GM10266 (cell line): ENCODE results near the gene KRTAP10-12.

ENCODE experiments used
- DNase-seq: peaks from one replicate; pipeline ENCODE4 v3.0.0; 2012; ENCODE audit errors: extremely low spot score
- TF ChIP-seq, protein P1 (sequence below): IDR thresholded peaks from 2 replicates; pipeline ENCODE4 v1.5.1; 2012; ENCODE audit warnings: mild to moderate bottlenecking, low read depth; ENCODE audit not compliant: control insufficient read depth, insufficient read depth; ENCODE audit errors: missing control alignments

Gene KRTAP10-12

DNA sequence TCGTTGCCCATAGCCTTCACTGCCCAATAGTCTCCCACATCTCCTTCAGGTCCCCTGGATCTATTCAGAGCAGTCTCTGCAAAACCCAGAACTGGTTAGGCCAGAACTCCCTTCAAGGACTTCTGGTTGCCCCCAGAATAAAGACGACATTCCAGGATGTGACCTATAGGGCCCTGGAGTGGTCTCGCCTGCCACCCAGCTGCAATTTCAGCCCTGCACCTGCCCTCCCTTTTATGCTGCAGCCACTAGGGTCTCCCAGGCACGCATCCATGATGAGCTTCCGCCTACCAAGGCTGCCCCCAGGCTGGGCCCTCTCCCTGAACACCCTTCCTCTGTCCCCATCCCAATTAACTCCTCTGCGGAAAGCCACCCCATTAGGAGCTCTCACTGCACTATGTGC lies 21.6 kb downstream of the KRTAP10-12 start:
- no peak for DNase-seq
- TF ChIP-seq, protein P1, sequence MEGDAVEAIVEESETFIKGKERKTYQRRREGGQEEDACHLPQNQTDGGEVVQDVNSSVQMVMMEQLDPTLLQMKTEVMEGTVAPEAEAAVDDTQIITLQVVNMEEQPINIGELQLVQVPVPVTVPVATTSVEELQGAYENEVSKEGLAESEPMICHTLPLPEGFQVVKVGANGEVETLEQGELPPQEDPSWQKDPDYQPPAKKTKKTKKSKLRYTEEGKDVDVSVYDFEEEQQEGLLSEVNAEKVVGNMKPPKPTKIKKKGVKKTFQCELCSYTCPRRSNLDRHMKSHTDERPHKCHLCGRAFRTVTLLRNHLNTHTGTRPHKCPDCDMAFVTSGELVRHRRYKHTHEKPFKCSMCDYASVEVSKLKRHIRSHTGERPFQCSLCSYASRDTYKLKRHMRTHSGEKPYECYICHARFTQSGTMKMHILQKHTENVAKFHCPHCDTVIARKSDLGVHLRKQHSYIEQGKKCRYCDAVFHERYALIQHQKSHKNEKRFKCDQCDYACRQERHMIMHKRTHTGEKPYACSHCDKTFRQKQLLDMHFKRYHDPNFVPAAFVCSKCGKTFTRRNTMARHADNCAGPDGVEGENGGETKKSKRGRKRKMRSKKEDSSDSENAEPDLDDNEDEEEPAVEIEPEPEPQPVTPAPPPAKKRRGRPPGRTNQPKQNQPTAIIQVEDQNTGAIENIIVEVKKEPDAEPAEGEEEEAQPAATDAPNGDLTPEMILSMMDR = no peak

DNA sequence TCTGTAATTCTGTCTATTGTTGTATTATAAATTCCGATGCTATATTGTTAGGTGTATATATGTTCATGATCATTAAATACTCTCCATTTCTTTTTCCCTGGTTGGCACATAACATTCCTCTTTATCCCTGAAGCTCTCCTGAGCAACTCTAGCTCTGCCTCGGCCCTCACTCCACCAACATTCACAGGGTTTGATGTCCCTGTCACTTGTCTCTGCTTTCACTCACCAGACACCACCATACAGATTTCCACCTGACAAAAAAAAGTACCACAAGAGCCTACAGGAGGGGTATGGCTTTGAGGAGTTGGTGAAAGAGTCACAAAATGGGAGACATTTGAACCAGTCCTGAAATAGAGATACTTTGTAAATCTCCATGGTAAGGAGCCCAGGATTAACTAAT lies 23.2 kb downstream of the KRTAP10-12 start:
- DNase-seq = no peak
- TF ChIP-seq, protein P1 = no peak

DNA sequence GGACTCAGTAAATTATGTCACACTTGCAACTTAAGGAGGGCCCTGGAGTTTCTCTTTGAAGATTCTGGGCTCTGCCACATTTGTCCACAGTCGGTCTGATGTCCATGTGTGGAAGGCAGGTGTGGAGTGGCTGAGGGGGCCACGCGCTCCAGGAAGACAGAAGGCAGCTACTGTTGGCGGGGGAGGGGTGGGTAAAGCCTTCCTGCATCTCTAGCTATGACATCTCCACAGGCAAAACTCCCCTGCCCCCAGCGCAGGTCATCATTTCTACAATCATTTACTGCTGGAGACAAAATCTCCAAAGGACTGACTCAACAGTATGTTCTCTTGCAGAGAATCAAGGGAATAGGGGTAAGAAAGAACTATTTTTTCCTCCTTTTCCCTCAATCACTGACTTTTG lies 25.8 kb downstream of the KRTAP10-12 start:
- TF ChIP-seq, protein P1 = no peak
- no peak for DNase-seq

DNA sequence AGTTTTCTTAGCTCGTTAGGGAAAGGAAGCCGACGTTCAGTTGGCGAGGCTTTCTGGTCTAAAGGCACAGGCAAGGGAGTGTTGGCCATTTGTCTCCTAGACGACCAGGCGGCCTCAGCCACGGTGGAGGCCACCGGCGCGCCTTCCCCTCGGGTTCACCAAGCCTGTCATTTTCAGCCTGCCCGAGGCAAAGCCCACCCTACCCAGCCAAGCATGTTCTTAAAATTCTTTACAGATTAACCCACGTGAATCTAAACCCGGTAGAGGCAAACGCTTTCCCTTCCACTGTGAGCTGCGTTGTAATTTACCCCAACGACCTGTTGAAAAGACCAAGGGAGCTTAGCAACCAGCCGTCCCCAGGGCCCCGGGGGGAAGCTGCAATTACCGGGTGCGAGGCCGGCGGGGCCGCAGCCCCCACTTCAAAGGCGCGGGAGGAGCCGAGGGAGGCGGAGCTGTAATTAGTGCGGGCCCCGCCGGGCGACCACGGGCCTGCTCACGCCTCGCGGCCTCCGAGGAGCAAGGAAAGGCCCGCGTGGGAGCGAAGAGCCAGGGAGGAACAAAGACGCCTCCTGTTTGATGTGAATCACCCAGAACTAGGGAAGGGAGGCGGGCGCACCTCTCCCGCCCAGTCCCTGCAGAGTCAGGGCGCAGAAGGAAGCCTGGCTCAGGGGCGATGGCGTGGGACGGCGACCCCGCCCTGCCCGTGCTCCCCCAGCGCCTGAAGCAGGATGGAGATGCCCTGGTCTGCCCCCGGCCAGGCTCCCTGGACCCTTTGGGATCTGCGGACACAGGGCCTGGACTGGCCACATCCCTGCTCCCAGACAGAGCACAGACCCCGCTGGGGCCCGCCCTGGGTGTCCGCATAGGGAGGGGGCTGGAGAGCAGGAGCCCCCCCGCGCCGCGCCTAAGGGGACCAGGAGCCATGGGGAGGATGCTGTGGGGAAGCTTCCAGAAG lies 26.5 kb downstream of the KRTAP10-12 start:
- no peak for DNase-seq
- TF ChIP-seq, protein P1 = no peak

DNA sequence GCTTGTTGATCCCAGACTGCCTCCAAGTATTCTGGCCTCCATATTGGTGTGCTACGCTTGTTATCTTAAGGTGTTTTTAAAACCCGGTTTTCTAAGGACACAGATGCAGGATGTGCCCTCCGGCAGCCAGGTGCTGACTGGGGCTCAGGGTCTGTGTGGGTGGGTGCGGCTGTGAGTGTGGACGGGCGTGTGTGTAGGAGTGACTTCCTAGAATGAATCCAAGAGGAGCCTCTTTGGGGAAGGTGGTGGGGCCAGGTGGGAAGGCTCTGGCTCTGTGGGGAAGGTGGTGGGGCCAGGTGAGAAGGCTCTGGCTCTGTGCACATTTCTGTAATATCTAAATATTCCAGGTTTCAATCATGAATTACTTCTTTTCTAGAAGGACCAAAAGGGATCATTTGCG lies 27.2 kb downstream of the KRTAP10-12 start:
- no peak for DNase-seq
- TF ChIP-seq, protein P1 = no peak

DNA sequence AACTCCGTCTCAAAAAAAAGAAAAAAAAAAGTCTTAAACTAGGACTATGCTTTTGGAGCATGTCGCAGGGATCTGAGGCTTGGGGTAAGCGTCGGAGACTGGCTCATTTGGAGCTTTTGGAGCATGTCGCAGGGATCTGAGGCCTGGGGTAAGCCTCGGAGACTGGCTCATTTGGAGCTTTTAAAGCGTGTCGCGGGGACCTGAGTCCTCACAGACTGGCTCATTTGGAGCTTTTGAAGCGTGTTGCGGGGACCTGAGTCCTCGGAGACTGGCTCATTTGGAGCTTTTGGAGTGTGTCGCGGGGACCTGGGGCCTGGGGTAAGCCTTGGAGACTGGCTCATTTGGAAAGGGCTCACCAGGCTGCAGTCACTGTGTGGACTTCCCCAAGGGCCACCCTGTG lies 28.0 kb downstream of the KRTAP10-12 start:
- TF ChIP-seq, protein P1 = no peak
- DNase-seq = no peak

DNA sequence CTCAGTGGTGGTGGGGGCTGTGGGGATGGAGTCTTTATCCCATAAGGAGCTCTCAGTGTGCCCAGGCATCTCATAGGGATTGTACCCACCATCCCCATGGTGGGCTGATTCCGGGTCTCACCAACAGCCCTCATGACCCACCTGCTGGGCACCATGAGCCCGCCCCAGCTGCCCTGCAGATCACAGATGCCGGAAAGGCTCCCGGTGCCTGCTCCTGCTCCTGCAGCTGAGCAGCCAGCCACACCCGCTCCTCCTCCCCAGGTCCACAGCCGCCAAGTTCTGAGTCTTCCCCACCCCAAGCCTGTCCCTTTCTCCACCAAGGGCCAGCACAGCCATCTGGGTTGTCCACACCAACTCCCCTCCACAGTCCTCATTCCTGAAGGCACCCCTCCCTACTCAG lies 29.9 kb downstream of the KRTAP10-12 start:
- TF ChIP-seq, protein P1 = no peak
- DNase-seq = no peak
